Stimulated activated CD4-positive, alpha-beta T cell treated with anti-CD3 and anti-CD28 coated beads, Interleukin-1b, Interleukin-23, amount 100 ng/mL, for 48 hours (primary cell): Measurements from ENCODE around the gene KCNMA1.

Source experiments
- DNase-seq: peaks from one replicate; pipeline ENCODE4 v3.0.0-alpha.2; 2020

Gene KCNMA1

GRCh38 chr10:77049896-77050295, 587.7 kb downstream of the KCNMA1 start:
- DNase-seq: no peak

- DNase-seq: no peak
Observed at GRCh38 chr10:77049146-77049545, 588.5 kb downstream of the KCNMA1 start.

- DNase-seq: no peak
Observed at GRCh38 chr10:77045085-77045484, 592.5 kb downstream of the KCNMA1 start.

GRCh38 chr10:77043420-77043763, 594.2 kb downstream of the KCNMA1 start:
- no peak for DNase-seq

GRCh38 chr10:77042706-77043419, 594.7 kb downstream of the KCNMA1 start:
- DNase-seq: no peak

GRCh38 chr10:77041636-77042258, 595.9 kb downstream of the KCNMA1 start:
- DNase-seq: no peak

DNA sequence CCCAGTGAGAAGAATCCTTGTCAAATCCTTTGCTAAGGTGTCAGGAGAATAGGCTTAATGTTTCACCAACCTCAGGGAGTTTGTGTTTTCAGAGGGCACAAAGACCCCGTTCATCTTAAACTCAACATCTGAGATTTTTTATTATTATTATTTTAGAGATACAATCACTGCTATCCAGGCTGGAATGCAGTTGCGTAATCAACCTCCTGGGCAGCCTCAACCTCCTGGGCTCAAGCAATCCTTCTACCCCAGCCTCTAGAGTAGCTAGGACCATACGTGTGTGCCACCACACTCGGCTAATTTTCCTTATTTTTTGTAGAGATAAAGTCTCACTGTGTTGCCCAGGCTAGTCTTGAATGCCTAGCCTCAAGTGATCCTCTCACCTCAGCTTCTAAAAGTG, 599.2 kb downstream of the KCNMA1 start:
- DNase-seq: no peak

DNA sequence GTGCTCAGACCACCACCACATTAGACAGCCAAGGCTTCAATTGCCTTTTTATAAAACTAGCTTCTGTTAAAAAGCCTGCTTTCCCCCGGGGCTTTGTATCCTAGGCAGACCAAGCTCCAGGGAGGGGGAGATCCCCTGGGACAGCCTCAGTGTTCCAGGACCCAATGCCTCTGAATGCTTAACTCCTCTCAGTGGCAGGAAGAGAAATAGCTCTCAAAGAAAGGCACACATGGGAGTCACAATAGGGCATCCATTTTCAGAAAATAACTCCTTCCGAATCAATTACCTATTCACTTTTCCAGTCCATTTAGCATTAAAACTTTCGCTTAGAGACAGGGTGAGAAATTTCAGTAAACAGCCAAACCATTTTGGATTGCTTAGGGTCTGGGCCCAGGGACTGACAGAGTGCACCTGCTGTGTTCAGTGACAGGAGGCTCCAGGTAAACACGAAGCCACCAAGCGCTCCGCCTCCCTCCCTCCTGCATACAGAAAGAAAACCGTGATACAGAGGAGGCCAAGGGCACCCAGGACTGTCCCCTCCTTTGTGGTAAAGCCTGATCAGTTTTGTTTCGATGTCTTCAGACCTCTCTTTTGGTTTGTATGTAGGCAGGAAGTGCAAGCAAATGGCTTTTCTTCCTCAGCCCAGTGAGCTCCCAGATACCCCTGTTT, 599.7 kb downstream of the KCNMA1 start:
- DNase-seq: no peak

GRCh38 chr10:77036993-77037734, 600.4 kb downstream of the KCNMA1 start:
- no peak for DNase-seq

- DNase-seq: no peak
Observed at GRCh38 chr10:77036276-77036675, 601.3 kb downstream of the KCNMA1 start.

GRCh38 chr10:77034795-77035194, 602.8 kb downstream of the KCNMA1 start:
- no peak for DNase-seq

- no peak for DNase-seq
Observed at GRCh38 chr10:77034240-77034639, 603.4 kb downstream of the KCNMA1 start.

DNA sequence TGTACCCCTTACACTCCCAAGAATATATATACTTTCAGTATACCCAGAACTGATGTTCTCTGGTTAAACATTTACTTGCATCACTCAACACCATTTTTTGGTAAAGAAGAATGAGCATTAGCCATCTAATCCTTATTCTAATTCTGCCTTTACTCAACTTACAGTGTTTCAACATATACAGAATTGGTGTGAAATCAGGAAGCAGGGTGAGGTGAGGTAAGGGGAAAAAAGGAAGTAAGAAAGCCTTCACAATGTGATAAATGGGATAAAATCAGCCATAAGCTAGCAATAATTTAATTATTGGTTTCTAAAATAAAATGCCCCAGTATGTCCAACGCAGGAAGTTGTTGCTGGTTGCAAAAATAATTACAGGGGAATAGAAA, 605.4 kb downstream of the KCNMA1 start:
- DNase-seq: no peak

DNA sequence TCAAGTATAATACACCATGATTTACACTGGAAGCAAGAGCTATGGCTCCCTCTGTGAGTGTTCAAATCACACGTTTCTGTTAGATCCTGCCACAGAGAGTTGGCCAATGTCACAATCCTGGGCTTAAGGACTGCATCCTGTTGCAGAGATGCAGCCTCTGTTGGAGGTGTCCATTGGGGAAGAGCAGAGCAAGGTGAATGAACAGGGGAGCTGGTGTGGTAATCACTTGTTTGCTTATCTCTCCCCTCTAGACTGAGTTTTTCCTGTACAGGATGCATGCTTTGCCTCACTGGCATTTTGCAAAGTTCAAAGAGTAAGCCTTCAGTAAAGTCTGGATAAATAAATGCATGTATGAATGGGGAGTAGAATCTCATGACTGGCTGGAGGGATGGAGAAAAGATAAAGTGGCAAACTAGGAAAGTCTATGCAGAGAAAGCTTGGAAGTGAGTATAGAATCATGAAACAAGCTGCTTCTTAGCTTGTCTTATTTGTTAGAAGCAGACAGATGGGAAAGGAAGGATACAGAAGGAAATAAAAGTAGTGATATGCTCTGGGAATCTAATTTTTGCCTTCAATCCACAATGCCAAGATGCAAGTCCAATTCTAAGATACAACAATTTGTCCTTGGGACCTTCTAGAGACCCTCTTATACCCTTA, 605.9 kb downstream of the KCNMA1 start:
- DNase-seq: no peak

DNA sequence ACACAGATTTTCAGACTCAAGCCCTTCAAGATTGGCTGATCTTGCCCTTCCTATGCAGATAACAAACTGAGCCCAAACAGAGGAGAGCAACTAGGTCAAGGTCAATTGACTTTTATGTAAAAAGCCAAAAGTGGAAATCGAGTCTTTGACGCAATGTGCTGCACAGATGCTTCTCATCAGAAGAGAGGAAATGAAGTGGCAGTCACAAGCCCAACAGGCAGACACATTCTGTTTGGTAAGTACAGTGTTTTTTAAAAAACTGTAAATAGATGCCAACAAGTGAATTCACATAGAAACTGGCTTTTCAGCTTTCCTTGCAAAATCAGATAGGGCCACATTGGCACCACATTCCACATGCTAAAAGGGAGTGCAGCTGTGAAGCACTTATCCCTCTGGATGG, 606.6 kb downstream of the KCNMA1 start:
- no peak for DNase-seq

DNA sequence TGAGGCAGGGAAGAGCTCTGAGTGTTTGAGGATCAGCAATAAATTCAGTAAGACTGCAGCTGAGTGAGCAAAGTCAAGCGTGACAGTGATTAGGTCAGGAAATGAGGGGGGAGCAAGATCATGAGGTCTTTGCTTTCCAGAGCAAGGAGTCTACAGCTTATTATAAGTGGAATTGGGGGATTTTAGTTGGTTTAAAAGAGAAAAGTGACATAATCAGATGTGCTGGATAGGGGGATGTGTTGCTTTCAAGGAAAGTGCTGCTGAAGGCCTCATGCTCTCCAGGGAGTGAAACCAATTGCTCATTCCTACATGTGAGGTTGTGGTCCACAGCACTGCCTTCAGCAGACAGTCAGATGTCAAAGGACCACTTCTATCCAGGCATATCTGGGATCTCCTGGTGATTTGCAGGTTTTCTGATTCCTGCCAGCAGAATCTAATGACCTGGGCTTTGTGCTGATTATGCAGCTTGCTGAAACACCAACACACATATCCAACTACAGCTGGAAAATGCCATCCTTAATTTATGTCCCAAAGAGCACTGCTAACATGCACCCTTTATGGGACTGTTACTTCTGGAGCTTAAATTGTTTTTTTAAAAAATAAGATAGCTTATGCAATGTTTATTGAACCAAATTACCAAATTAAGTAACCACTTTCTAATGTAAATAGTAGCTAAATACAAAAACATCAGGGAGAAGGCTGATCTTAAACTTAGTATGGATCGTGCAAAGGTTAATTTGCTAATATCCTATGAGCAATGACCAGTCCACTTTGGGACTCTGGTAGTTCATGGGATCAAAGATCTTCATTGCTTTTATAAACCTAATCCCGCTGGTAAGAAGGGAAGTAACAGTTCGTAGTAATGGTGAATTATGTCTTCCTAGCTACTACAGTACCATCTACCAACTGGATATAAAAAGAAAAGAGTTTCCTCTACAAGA, 607.6 kb downstream of the KCNMA1 start:
- DNase-seq: no peak

- no peak for DNase-seq
Observed at GRCh38 chr10:77028042-77028441, 609.6 kb downstream of the KCNMA1 start.

GRCh38 chr10:77027576-77027975, 610.0 kb downstream of the KCNMA1 start:
- no peak for DNase-seq

GRCh38 chr10:77027141-77027540, 610.5 kb downstream of the KCNMA1 start:
- no peak for DNase-seq

DNA sequence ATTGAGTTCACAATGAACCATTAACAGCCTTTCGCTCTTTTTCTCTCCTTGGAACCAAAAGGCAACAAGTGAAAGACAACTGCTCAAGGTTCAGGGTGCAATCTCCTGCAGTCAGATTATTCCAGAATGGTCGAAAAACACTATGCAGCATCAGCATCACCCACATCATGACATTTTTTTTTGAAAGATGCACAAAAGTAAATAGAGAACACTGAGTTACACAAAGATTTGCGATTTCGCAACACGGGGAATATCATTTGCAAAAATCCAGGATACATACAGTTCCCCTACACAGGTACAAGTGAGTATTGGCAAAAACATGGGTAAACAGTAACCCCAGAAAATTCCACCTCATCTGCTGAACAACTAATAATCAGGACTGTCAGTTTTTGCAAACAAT, 611.5 kb downstream of the KCNMA1 start:
- DNase-seq: no peak

DNA sequence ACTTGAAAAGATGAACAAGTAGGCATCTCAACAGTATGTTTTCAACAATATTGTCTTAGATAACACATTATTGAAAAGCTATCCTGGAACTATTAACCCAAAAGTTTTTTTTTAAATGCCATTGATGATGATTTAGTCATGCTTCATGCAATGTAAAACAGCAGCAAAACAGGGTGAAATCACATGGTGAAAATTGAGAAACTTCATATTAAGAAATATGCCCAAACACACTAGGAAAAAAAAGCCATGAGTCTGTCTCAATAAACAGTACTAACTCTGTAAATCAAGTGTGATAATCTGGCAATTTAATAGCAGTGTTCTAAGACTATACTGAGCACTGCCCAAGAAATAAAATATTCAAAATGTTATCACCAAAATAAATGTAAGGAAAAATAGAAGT, 613.1 kb downstream of the KCNMA1 start:
- no peak for DNase-seq

DNA sequence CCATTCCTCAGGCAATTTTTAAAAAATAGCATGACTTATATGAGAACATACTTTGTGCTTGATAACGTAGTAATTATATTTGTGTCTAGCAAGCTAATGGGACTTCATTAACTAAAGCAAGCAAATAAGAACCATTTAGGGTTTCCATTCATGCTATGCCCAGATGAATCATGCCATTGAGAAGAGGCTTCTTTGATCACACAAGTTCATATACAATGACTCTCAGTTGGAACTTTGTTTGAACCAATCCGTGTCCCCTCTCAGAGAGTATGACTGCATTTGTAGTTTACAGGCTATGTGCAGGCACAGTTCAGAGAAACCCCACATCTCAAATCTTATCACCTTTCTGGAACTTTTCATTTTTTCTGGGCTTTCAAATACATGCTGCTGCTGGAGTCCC, 614.2 kb downstream of the KCNMA1 start:
- no peak for DNase-seq
